Inferior parietal cortex (tissue), 1 donor: ENCODE data around the gene IFIT2.
"Not testable (repeated sequence)": the region's sequence is repeated elsewhere in the genome, so short reads cannot be mapped to it uniquely, and the experiment has no call there.

Source experiments
- DNase-seq: peaks from one replicate; pipeline ENCODE4 v3.0.0-alpha.2; 2016; ENCODE audit errors: extremely low spot score

Gene IFIT2

GRCh38 chr10:89307269-89307577, 5.4 kb downstream of the IFIT2 start:
- no peak for DNase-seq

- no peak for DNase-seq
Observed at GRCh38 chr10:89308266-89308665, 6.4 kb downstream of the IFIT2 start.

- DNase-seq, result no peak
Observed at GRCh38 chr10:89308736-89309135, 6.9 kb downstream of the IFIT2 start.

GRCh38 chr10:89309156-89310055, 7.6 kb downstream of the IFIT2 start:
- DNase-seq, result no peak

GRCh38 chr10:89310056-89310893, 8.4 kb downstream of the IFIT2 start:
- DNase-seq, result no peak

GRCh38 chr10:89312973-89313372, 11.1 kb downstream of the IFIT2 start:
- no peak for DNase-seq

GRCh38 chr10:89314676-89315075, 12.8 kb downstream of the IFIT2 start:
- peak; percentile 77 for DNase-seq

- DNase-seq, result not testable (repeated sequence)
Observed at GRCh38 chr10:89318047-89318446, 16.2 kb downstream of the IFIT2 start.

- not testable (repeated sequence) for DNase-seq
Observed at GRCh38 chr10:89325081-89325480, 23.2 kb downstream of the IFIT2 start.

GRCh38 chr10:89325856-89326255, 24.0 kb downstream of the IFIT2 start:
- DNase-seq, result not testable (repeated sequence)

GRCh38 chr10:89327803-89328441, 26.1 kb downstream of the IFIT2 start, which contains the start of gene IFIT3:
TSS of gene IFIT3 (plus strand) at chr10:89327997. CDS start at chr10:89328074, 77 bp downstream.
- DNase-seq, result peak; percentile 72

GRCh38 chr10:89329151-89329550, 27.3 kb downstream of the IFIT2 start:
- DNase-seq, result peak; percentile 4

GRCh38 chr10:89330014-89330413, 28.2 kb downstream of the IFIT2 start:
- peak; percentile 1 for DNase-seq

- peak; percentile 14 for DNase-seq
Observed at GRCh38 chr10:89330537-89331212, 28.8 kb downstream of the IFIT2 start.

GRCh38 chr10:89331487-89332122, 29.8 kb downstream of the IFIT2 start:
- DNase-seq, result not testable (repeated sequence)

- peak; percentile 60 for DNase-seq
Observed at GRCh38 chr10:89332123-89332633, 30.3 kb downstream of the IFIT2 start.

- DNase-seq, result no peak
Observed at GRCh38 chr10:89335226-89335625, 33.4 kb downstream of the IFIT2 start.

GRCh38 chr10:89336241-89336640, 34.4 kb downstream of the IFIT2 start:
- no peak for DNase-seq

GRCh38 chr10:89337484-89337883, 35.6 kb downstream of the IFIT2 start:
- DNase-seq, result no peak

GRCh38 chr10:89338713-89339112, 36.9 kb downstream of the IFIT2 start:
- DNase-seq, result no peak

- DNase-seq, result peak; percentile 6
Observed at GRCh38 chr10:89339875-89340274, 38.0 kb downstream of the IFIT2 start.
